DOHH2 (cell line): Measurements from ENCODE around the gene KIF26B.

ENCODE experiments used
- EZH2phosphoT487 ChIP-seq: fragments of 200-600 bp; sonication (generic); IDR thresholded peaks from 2 replicates; pipeline ENCODE4 v1.6.1; 2017; ENCODE audit warnings: borderline replicate concordance, mild to moderate bottlenecking, antibody characterized with exemption, low read length, moderate library complexity, mixed read lengths
- TF ChIP-seq, protein P1 (sequence below): fragments of 200-600 bp; sonication (generic); IDR thresholded peaks from one replicate; pipeline ENCODE4 v1.5.1; 2014; ENCODE audit warnings: antibody characterized with exemption, mild to moderate bottlenecking, low read depth, low read length; ENCODE audit not compliant: poor library complexity, severe bottlenecking

- TF ChIP-seq, protein P1, sequence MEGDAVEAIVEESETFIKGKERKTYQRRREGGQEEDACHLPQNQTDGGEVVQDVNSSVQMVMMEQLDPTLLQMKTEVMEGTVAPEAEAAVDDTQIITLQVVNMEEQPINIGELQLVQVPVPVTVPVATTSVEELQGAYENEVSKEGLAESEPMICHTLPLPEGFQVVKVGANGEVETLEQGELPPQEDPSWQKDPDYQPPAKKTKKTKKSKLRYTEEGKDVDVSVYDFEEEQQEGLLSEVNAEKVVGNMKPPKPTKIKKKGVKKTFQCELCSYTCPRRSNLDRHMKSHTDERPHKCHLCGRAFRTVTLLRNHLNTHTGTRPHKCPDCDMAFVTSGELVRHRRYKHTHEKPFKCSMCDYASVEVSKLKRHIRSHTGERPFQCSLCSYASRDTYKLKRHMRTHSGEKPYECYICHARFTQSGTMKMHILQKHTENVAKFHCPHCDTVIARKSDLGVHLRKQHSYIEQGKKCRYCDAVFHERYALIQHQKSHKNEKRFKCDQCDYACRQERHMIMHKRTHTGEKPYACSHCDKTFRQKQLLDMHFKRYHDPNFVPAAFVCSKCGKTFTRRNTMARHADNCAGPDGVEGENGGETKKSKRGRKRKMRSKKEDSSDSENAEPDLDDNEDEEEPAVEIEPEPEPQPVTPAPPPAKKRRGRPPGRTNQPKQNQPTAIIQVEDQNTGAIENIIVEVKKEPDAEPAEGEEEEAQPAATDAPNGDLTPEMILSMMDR: no peak
- TF ChIP-seq EZH2phosphoT487: no peak
These were observed 48.9 kb upstream of the KIF26B start for GRCh38 chr1:245105815-245106410.
